ENCODE measurements around the gene RRM2.

The RRM2 gene

GRCh38 chr2:10078001-10078400, 44.5 kb upstream of the RRM2 start:
- TF ChIP-seq CTCF (IDR thresholded peaks at IDR 0.05), result no peak
- peak overlapping the region; percentile 94 for H3K4me3 ChIP-seq
- H3K27ac ChIP-seq, result peak overlapping the region in 1 of 2 donors; percentile 98
- DNase-seq (ENCODE audit: low spot score), result no peak

- H3K27ac ChIP-seq, result peak overlapping the region; percentile 95 to 98
- no peak for TF ChIP-seq CTCF (IDR thresholded peaks at IDR 0.05)
- H3K4me3 ChIP-seq, result peak overlapping the region; percentile 94
- no peak for DNase-seq (ENCODE audit: low spot score)
Observed at GRCh38 chr2:10078704-10079265, 43.8 kb upstream of the RRM2 start.

GRCh38 chr2:10079266-10079869, 43.2 kb upstream of the RRM2 start:
- no peak for TF ChIP-seq CTCF (IDR thresholded peaks at IDR 0.05)
- peak overlapping the region; percentile 95 to 98 for H3K27ac ChIP-seq
- peak overlapping the region; percentile 94 for H3K4me3 ChIP-seq
- no peak for DNase-seq (ENCODE audit: low spot score)

GRCh38 chr2:10079870-10080535, 42.5 kb upstream of the RRM2 start, which contains the start of gene CYS1:
Gene CYS1, minus strand, starts transcription at chr2:10080411. Its CDS starts 188 bp downstream, at chr2:10080223.
- TF ChIP-seq CTCF (IDR thresholded peaks at IDR 0.05), result no peak
- Histone ChIP-seq H3K27ac (peak within 1 kb of the TSS; percentile 95 to 98), H3K4me3 (peak within 1 kb of the TSS; percentile 94)
- DNase-seq (ENCODE audit: low spot score), result no peak

DNA sequence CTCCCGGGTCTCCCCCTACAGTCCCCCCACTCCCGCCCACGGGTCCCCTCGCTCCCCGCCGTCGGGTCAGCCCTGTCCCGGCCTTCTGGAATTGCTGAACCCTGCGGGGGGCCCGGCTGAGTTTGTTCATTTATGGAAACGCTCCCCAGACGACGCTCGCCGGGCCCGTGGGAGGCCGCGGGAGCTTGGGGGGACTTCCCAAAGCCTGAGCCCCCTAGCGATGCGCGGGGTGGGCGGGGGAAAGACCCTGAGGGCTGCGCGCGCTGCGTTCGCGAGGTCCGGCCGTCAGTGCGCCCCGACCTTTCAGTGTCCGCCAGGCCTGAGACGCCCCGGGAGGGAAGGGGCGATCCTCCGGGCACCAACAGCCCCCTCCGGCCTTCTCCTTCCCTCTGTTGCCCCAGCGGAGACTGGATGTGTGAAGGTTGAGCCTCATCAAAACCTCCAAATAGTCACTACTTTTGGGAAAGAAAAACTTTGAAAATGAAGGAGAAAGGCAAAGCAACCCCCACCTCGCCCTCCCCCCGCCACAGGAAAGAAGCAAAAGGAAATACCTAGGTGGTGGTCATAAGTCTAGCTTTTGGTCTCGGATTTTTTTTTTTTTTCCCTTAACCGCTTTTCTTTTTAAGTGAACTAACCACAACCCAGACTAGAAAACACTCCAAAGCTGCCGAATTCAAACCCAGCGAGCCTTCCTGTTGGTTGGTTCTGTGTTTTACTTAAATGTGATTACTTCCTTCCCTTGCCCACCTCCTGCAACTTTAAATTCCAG, 41.8 kb upstream of the RRM2 start:
- DNase-seq (ENCODE audit: low spot score), result no peak
- TF ChIP-seq CTCF (IDR thresholded peaks at IDR 0.05), result no peak
- peak overlapping the region; percentile 94 for H3K4me3 ChIP-seq
- peak overlapping the region; percentile 95 to 98 for H3K27ac ChIP-seq

GRCh38 chr2:10083046-10083445, 39.5 kb upstream of the RRM2 start:
- TF ChIP-seq CTCF (IDR thresholded peaks at IDR 0.05), result no peak
- Histone ChIP-seq H3K27ac (peak overlapping the region in 1 of 2 donors; percentile 71), H3K4me3 (no peak overlapping the region)
- no peak for DNase-seq (ENCODE audit: low spot score)
